WTC11 (cell line): ENCODE measurements around the gene FBXO42.

ENCODE experiments used
- ESRRA ChIP-seq: sonication (generic); formaldehyde crosslinking; IDR thresholded peaks from 2 replicates; pipeline ENCODE4 v1.8.1; 2022; ENCODE audit warnings: mild to moderate bottlenecking, missing genetic modification reagents, borderline replicate concordance
- ETV6 ChIP-seq: sonication (generic); formaldehyde crosslinking; IDR thresholded peaks from 2 replicates; pipeline ENCODE4 v1.8.1; 2022; ENCODE audit warnings: mild to moderate bottlenecking, missing genetic modification reagents
- JUN ChIP-seq: sonication (generic); formaldehyde crosslinking; IDR thresholded peaks from 2 replicates; pipeline ENCODE4 v1.8.0; 2023; ENCODE audit warnings: mild to moderate bottlenecking, missing genetic modification reagents
- MYBL2 ChIP-seq: sonication (generic); formaldehyde crosslinking; IDR thresholded peaks from 2 replicates; pipeline ENCODE4 v1.8.1; 2023; ENCODE audit warnings: mild to moderate bottlenecking, moderate library complexity, missing genetic modification reagents
- PRRX2 ChIP-seq: fragments of 250-450 bp; sonication (Bioruptor Pico); IDR thresholded peaks from 2 replicates; pipeline ENCODE4 v1.8.0; 2021; ENCODE audit warnings: mild to moderate bottlenecking
- RELA ChIP-seq: sonication (generic); formaldehyde crosslinking; IDR thresholded peaks from 2 replicates; pipeline ENCODE4 v1.8.1; 2022; ENCODE audit warnings: missing genetic modification reagents, mild to moderate bottlenecking, borderline replicate concordance
- ZNF416 ChIP-seq: fragments of 250-450 bp; sonication (Bioruptor Pico); IDR thresholded peaks from 2 replicates; pipeline ENCODE4 v1.9.0; 2021; ENCODE audit warnings: mild to moderate bottlenecking, inconsistent platforms
- TF ChIP-seq, protein P1 (sequence below): fragments of 200-600 bp; IDR thresholded peaks from 2 replicates; pipeline ENCODE4 v1.8.0; 2022; ENCODE audit warnings: antibody characterized with exemption
- TF ChIP-seq, protein P2 (sequence below): sonication (generic); formaldehyde crosslinking; IDR thresholded peaks from 2 replicates; pipeline ENCODE4 v1.8.0; 2022; ENCODE audit warnings: mild to moderate bottlenecking, missing genetic modification reagents
- TF ChIP-seq, protein P3 (sequence below): sonication (generic); formaldehyde crosslinking; conservative IDR thresholded peaks from 2 replicates; pipeline ENCODE4 v1.8.1; 2022; ENCODE audit warnings: mild to moderate bottlenecking, missing genetic modification reagents

DNA sequence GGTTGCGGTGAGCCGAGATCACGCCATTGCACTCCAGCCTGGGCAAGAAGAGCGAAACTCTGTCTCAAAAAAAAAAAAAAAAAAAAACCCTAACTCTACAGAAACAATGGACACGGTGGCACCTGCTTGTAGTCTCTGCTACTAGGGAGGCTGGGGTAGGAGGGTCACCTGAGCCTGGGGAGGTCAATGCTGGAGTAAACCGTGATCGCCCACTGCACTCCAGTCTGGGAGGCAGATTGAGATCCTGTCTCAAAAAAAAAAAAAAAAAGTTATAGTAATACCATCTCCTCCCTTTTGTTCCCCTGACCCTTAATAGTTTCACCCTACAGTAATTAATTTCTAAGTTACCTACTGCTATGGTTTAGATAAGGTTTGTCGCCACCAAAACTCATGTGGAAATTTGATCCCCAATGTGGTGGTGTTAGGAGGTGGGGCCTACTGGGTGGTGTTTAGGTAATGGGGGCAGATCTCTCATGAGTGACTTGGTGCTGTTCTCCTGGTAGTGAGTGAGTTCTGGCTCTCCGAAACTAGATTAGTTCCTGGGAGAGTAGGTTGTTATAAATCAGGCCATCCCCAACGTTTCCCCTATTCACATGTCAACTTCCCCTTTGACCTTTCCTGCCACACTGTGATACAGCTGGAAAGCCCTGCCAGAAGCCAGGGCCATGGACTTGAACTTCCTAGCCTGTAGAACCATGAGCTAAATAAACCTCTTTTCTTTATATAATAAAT, 9.8 kb downstream of the FBXO42 start:
- TF ChIP-seq, protein P1, sequence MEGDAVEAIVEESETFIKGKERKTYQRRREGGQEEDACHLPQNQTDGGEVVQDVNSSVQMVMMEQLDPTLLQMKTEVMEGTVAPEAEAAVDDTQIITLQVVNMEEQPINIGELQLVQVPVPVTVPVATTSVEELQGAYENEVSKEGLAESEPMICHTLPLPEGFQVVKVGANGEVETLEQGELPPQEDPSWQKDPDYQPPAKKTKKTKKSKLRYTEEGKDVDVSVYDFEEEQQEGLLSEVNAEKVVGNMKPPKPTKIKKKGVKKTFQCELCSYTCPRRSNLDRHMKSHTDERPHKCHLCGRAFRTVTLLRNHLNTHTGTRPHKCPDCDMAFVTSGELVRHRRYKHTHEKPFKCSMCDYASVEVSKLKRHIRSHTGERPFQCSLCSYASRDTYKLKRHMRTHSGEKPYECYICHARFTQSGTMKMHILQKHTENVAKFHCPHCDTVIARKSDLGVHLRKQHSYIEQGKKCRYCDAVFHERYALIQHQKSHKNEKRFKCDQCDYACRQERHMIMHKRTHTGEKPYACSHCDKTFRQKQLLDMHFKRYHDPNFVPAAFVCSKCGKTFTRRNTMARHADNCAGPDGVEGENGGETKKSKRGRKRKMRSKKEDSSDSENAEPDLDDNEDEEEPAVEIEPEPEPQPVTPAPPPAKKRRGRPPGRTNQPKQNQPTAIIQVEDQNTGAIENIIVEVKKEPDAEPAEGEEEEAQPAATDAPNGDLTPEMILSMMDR, result no peak
- TF ChIP-seq PRRX2 (CRISPR knock-in tag) (no peak), ZNF416 (CRISPR knock-in tag) (no peak), ESRRA (CRISPR knock-in tag) (no peak), JUN (no peak), RELA (CRISPR knock-in tag) (no peak), ETV6 (CRISPR knock-in tag) (no peak), MYBL2 (CRISPR knock-in tag) (no peak)
- TF ChIP-seq, protein P2, sequence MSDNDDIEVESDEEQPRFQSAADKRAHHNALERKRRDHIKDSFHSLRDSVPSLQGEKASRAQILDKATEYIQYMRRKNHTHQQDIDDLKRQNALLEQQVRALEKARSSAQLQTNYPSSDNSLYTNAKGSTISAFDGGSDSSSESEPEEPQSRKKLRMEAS (CRISPR knock-in tag), result no peak
- TF ChIP-seq, protein P3, sequence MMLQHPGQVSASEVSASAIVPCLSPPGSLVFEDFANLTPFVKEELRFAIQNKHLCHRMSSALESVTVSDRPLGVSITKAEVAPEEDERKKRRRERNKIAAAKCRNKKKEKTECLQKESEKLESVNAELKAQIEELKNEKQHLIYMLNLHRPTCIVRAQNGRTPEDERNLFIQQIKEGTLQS (CRISPR knock-in tag), result no peak
